H9 (cell line): ENCODE data around the gene MOCS3. TPM values are rescaled to one million over a fixed set of nuclear protein-coding genes. Genes with fewer than 3 reads are reported as not detected.

ENCODE experiments used
- DNase-seq: peaks from one replicate; pipeline ENCODE4 v3.0.0-alpha.2; 2017
- H2AFZ ChIP-seq: one replicate; pipeline ENCODE4 v1.6.1; 2013; ENCODE audit warnings: mild to moderate bottlenecking, low read length, control low read depth, moderate library complexity
- H2AK5ac ChIP-seq: 2 replicates; pipeline ENCODE4 v1.6.1; 2013; ENCODE audit warnings: low read length, control low read depth, mixed read lengths; ENCODE audit not compliant: insufficient read length
- H2BK120ac ChIP-seq: one replicate; pipeline ENCODE4 v1.6.1; 2013; ENCODE audit warnings: low read depth, mild to moderate bottlenecking, low read length, control low read depth, inconsistent platforms; ENCODE audit not compliant: poor library complexity, severe bottlenecking
- H2BK12ac ChIP-seq: 2 replicates; pipeline ENCODE4 v1.6.1; 2013; ENCODE audit warnings: low read length, control low read depth, mixed read lengths, low read depth; ENCODE audit not compliant: insufficient read length
- H2BK15ac ChIP-seq: 2 replicates; pipeline ENCODE4 v1.6.1; 2013; ENCODE audit warnings: low read depth, low read length, control low read depth
- H2BK20ac ChIP-seq: one replicate; pipeline ENCODE4 v1.6.1; 2013; ENCODE audit warnings: low read depth, mild to moderate bottlenecking, low read length, control low read depth, inconsistent platforms; ENCODE audit not compliant: poor library complexity, severe bottlenecking
- H2BK5ac ChIP-seq: 2 replicates; pipeline ENCODE4 v1.6.1; 2013; ENCODE audit warnings: low read length, control low read depth, mixed read lengths; ENCODE audit not compliant: insufficient read length
- H3K14ac ChIP-seq: 2 replicates; pipeline ENCODE4 v1.6.1; 2013; ENCODE audit warnings: low read length, control low read depth; ENCODE audit not compliant: insufficient read depth
- H3K18ac ChIP-seq: 2 replicates; pipeline ENCODE4 v1.6.1; 2013; ENCODE audit warnings: low read depth, mild to moderate bottlenecking, mixed read lengths, low read length, control low read depth; ENCODE audit not compliant: insufficient read length
- H3K23ac ChIP-seq: 2 replicates; pipeline ENCODE4 v1.6.1; 2013; ENCODE audit warnings: low read length, control low read depth, mixed read lengths, low read depth; ENCODE audit not compliant: insufficient read length
- H3K23me2 ChIP-seq: 2 replicates; pipeline ENCODE4 v1.6.1; 2013; ENCODE audit warnings: low read depth, mild to moderate bottlenecking, mixed read lengths, low read length, control low read depth; ENCODE audit not compliant: insufficient read length, poor library complexity, severe bottlenecking
- H3K27ac ChIP-seq: 2 replicates; pipeline ENCODE4 v1.5.1; 2013; ENCODE audit warnings: low read length, control low read depth, mixed read lengths, low read depth; ENCODE audit not compliant: insufficient read length
- H3K27me3 ChIP-seq: 2 replicates; pipeline ENCODE4 v1.6.1; 2013; ENCODE audit warnings: low read length, control low read depth, inconsistent platforms; ENCODE audit not compliant: insufficient read depth
- H3K4ac ChIP-seq: 2 replicates; pipeline ENCODE4 v1.6.1; 2013; ENCODE audit warnings: low read depth, mild to moderate bottlenecking, control low read depth, inconsistent platforms, low read length, moderate library complexity
- H3K4me1 ChIP-seq: 2 replicates; pipeline ENCODE4 v1.6.1; 2013; ENCODE audit warnings: low read length, control low read depth, inconsistent platforms; ENCODE audit not compliant: insufficient read depth
- H3K4me2 ChIP-seq: 2 replicates; pipeline ENCODE4 v1.6.1; 2013; ENCODE audit warnings: low read length, control low read depth, mixed read lengths; ENCODE audit not compliant: insufficient read length, insufficient read depth
- H3K56ac ChIP-seq: 2 replicates; pipeline ENCODE4 v1.6.1; 2013; ENCODE audit warnings: low read depth, mild to moderate bottlenecking, mixed read lengths, low read length, control low read depth; ENCODE audit not compliant: insufficient read length
- H3K79me1 ChIP-seq: 2 replicates; pipeline ENCODE4 v1.6.1; 2013; ENCODE audit warnings: low read depth, mild to moderate bottlenecking, moderate library complexity, low read length, control low read depth, inconsistent platforms; ENCODE audit not compliant: insufficient read depth, poor library complexity, severe bottlenecking
- H3K79me2 ChIP-seq: 2 replicates; pipeline ENCODE4 v1.6.1; 2013; ENCODE audit warnings: low read length, control low read depth, inconsistent platforms; ENCODE audit not compliant: insufficient read depth
- H3K9ac ChIP-seq: 2 replicates; pipeline ENCODE4 v1.6.1; 2013; ENCODE audit warnings: low read length, control low read depth, mixed read lengths; ENCODE audit not compliant: insufficient read length; ENCODE audit errors: extremely low read depth
- H3K9me3 ChIP-seq: one replicate; pipeline ENCODE4 v1.6.1; 2013; ENCODE audit warnings: low read depth, low read length, inconsistent platforms; ENCODE audit not compliant: control insufficient read depth
- H3T11ph ChIP-seq: one replicate; pipeline ENCODE4 v1.6.1; 2013; ENCODE audit warnings: mild to moderate bottlenecking, low read length, control low read depth, inconsistent platforms
- H4K20me1 ChIP-seq: one replicate; pipeline ENCODE4 v1.6.1; 2013; ENCODE audit not compliant: control insufficient read depth, insufficient read length, insufficient read depth
- H4K5ac ChIP-seq: 2 replicates; pipeline ENCODE4 v1.6.1; 2013; ENCODE audit warnings: low read depth, mild to moderate bottlenecking, mixed read lengths, low read length, control low read depth; ENCODE audit not compliant: insufficient read length
- H4K8ac ChIP-seq: replicated peaks from 2 replicates; pipeline ENCODE4 v1.6.1; 2013; ENCODE audit warnings: low read length, control low read depth, mixed read lengths, low read depth; ENCODE audit not compliant: insufficient read length
- H4K91ac ChIP-seq: 2 replicates; pipeline ENCODE4 v1.6.1; 2013; ENCODE audit warnings: low read depth, mild to moderate bottlenecking, moderate library complexity, mixed read lengths, low read length, control low read depth; ENCODE audit not compliant: insufficient read length
- H3K27ac Mint-ChIP-seq, 3 experiments: 2 replicates in 2 of 3; 3 replicates in 1 of 3; pipeline ENCODE4 v1.8.0; 2020 to 2021; ENCODE audit warnings: mixed read lengths in 3 of 3, mild to moderate bottlenecking in 1 of 3, moderate library complexity in 1 of 3
- H3K27me3 Mint-ChIP-seq: 2 replicates; pipeline ENCODE4 v1.8.0; 2021; ENCODE audit warnings: low read depth, mild to moderate bottlenecking, moderate library complexity, mixed read lengths
- H3K36me3 Mint-ChIP-seq, 3 experiments: 2 replicates in 2 of 3; 3 replicates in 1 of 3; pipeline ENCODE4 v1.8.0; 2020 to 2021; ENCODE audit warnings: low read depth in 3 of 3, mixed read lengths in 3 of 3; ENCODE audit not compliant: insufficient read depth in 1 of 3
- H3K4me1 Mint-ChIP-seq, 2 experiments: 2 replicates each; pipeline ENCODE4 v1.8.0; 2020; ENCODE audit warnings: mixed read lengths in 2 of 2
- H3K4me3 Mint-ChIP-seq, 2 experiments: 2 replicates in 1 of 2; 3 replicates in 1 of 2; pipeline ENCODE4 v1.8.0; 2020 to 2021; ENCODE audit warnings: mild to moderate bottlenecking in 2 of 2, mixed read lengths in 2 of 2, moderate library complexity in 1 of 2
- H3K9me3 Mint-ChIP-seq, 2 experiments: 2 replicates in 1 of 2; 3 replicates in 1 of 2; pipeline ENCODE4 v1.8.0; 2020; ENCODE audit warnings: mild to moderate bottlenecking in 2 of 2, mixed read lengths in 2 of 2, moderate library complexity in 1 of 2
- CTCF ChIP-seq: fragments of 200-600 bp; sonication (generic); conservative IDR thresholded peaks from 3 replicates; pipeline ENCODE4 v1.8.0; 2021; ENCODE audit warnings: antibody characterized with exemption, mild to moderate bottlenecking
- total RNA-seq: library from RNA; stranded (reverse); gene quantifications from 2 replicates; pipeline ENCODE4 v1.2.1, GENCODE V29; 2021

MOCS3 gene
- total RNA-seq, 1 experiment from 2014 or later: 9.0 TPM

- H4K20me1 ChIP-seq: no peaks in the 10 kb centered on the region
- H3K79me2 ChIP-seq: peaks cover 91% of the 10 kb centered on the region
- H3K27me3 ChIP-seq: no peaks in the 10 kb centered on the region
- H2BK15ac ChIP-seq: no peak overlapping the region
- H3K4ac ChIP-seq: no peak overlapping the region
- no peaks in the 10 kb centered on the region for H3K23me2 ChIP-seq
- Mint-ChIP-seq H3K4me1 (peaks cover 51 to 70% of the 10 kb centered on the region in 2 experiments), H3K4me3 (no peak overlapping the region), H3K9me3 (no peaks in the 10 kb centered on the region), H3K36me3 (peaks cover 15 to 63% (median 62%) of the 10 kb centered on the region in 3 experiments; a peak in 6 of 7 replicates), H3K27ac (no peak overlapping the region), H3K27me3 (no peaks in the 10 kb centered on the region)
- no peak overlapping the region for H3K23ac ChIP-seq
- no peak overlapping the region for H2BK12ac ChIP-seq
- no peak overlapping the region for H3K18ac ChIP-seq
- H2BK5ac ChIP-seq: no peak overlapping the region
- H3K4me1 ChIP-seq: peaks cover 2% of the 10 kb centered on the region; the same call in 1 of the 2 replicates
- H3K9me3 ChIP-seq: no peaks in the 10 kb centered on the region
- H3K56ac ChIP-seq: no peak overlapping the region
- H2BK120ac ChIP-seq: no peak overlapping the region
- H2BK20ac ChIP-seq: no peak overlapping the region
- no peak overlapping the region for H2AK5ac ChIP-seq
- no peak overlapping the region for H4K8ac ChIP-seq
- H3K4me2 ChIP-seq: no peak overlapping the region
- no peak overlapping the region for H4K5ac ChIP-seq
- H3K9ac ChIP-seq: no peak overlapping the region
- no peak overlapping the region for H3T11ph ChIP-seq
- no peak overlapping the region for H2AFZ ChIP-seq
- no peak for DNase-seq
- H3K79me1 ChIP-seq: no peaks in the 10 kb centered on the region
- no peak overlapping the region for H3K27ac ChIP-seq
- H4K91ac ChIP-seq: no peak overlapping the region
- no peak for TF ChIP-seq CTCF
- H3K14ac ChIP-seq: no peak overlapping the region
Observed at GRCh38 chr20:50920997-50921396, 37.6 kb upstream of the MOCS3 start.
